ENCODE measurements around the gene MIOS. TPM values are rescaled to one million over a fixed set of nuclear protein-coding genes. Genes with fewer than 3 reads are reported as not detected.
A peak's percentile ranks its signal among the peaks of the same experiment; 100 is the strongest.

Gene MIOS
- total and polyA plus RNA-seq, 4 donors = 6.3 to 23.2 (median 19.5) TPM

DNA sequence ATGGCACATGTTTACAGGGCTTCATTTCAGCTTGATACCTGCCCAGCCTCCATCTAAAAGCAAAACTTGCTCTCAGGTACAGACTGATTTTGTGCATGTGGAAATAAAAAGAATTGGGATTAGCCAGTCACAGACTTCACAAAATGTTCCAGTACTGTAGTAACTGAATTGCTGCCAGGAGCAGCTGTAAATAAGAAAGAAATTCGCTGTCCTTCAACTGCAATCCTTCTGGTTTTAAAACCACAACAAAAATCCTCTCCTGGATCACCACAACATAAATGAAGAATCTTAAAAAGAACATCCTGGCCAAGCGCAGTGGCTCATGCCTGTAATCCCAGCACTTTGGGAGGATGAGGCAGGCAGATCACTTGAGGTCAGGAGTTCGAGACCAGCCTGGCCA is 3.9 kb upstream of the MIOS start:
- DNase-seq = no peak
- Histone ChIP-seq H3K9me3 (ENCODE audit: control insufficient read depth, low read length) (no peaks in the 10 kb centered on the region), H3K4me1 (ENCODE audit: control insufficient read depth in 1 of 2, insufficient read depth in 2 of 2, low read length in 2 of 2) (no peaks in the 10 kb centered on the region), H3K36me3 (ENCODE audit: control insufficient read depth in 1 of 2, insufficient read depth in 2 of 2, low read length in 1 of 2) (no peaks in the 10 kb centered on the region), H3K4me3 (ENCODE audit: low read length in 2 of 2) (no peak overlapping the region), H3K27ac (ENCODE audit: low read depth in 1 of 2, low read length in 2 of 2) (no peak overlapping the region), H3K27me3 (ENCODE audit: control insufficient read depth in 1 of 2, insufficient read depth in 2 of 2, low read length in 1 of 2) (no peaks in the 10 kb centered on the region)
- WGBS, 2 donors = 82 to 92% methylated on average over 3 of the region's 3 CpGs
- no peak for ATAC-seq (ENCODE audit: low FRiP score)
- intact Hi-C loops (cut with DNase I) = no loop called here

DNA sequence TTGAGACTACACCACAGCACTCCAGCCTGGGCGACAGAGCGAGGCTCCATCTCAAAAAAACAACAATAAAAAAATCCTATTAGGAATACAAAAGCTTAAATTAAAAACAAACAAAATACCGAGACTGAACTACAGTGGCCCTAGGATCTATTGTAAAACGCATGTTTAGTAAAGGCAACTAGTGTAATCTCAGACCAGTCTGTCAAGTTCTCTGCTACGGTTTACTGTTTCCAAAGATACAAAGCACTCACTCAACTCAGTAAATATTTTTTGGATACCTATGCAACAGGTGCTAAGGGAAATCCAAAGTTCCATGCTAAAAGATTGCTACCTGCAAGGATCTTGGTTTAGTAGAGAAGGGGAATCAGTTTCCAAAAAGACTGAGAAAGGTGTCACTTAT is 3.4 kb upstream of the MIOS start:
- H3K27ac ChIP-seq (ENCODE audit: low read depth in 1 of 2, low read length in 2 of 2) = no peak overlapping the region
- H3K27me3 ChIP-seq (ENCODE audit: control insufficient read depth in 1 of 2, insufficient read depth in 2 of 2, low read length in 1 of 2) = no peaks in the 10 kb centered on the region
- intact Hi-C loops (cut with DNase I) = no loop called here
- ATAC-seq (ENCODE audit: low FRiP score) (no peak), DNase-seq (no peak)
- 90% methylated on average over 5 of the region's 5 CpGs for WGBS, 2 donors
- H3K4me3 ChIP-seq (ENCODE audit: low read length in 2 of 2) = no peak overlapping the region
- H3K36me3 ChIP-seq (ENCODE audit: control insufficient read depth in 1 of 2, insufficient read depth in 2 of 2, low read length in 1 of 2) = no peaks in the 10 kb centered on the region
- H3K9me3 ChIP-seq (ENCODE audit: control insufficient read depth, low read length) = no peaks in the 10 kb centered on the region
- H3K4me1 ChIP-seq (ENCODE audit: control insufficient read depth in 1 of 2, insufficient read depth in 2 of 2, low read length in 2 of 2) = no peaks in the 10 kb centered on the region

GRCh38 chr7:7563813-7564212 is 2.9 kb upstream of the MIOS start:
- H3K36me3 ChIP-seq (ENCODE audit: control insufficient read depth in 1 of 2, insufficient read depth in 2 of 2, low read length in 1 of 2) = no peaks in the 10 kb centered on the region
- intact Hi-C loops (cut with DNase I) = no loop called here
- no peaks in the 10 kb centered on the region for H3K4me1 ChIP-seq (ENCODE audit: control insufficient read depth in 1 of 2, insufficient read depth in 2 of 2, low read length in 2 of 2)
- no peaks in the 10 kb centered on the region for H3K9me3 ChIP-seq (ENCODE audit: control insufficient read depth, low read length)
- ATAC-seq (ENCODE audit: low FRiP score) (no peak), DNase-seq (no peak)
- H3K4me3 ChIP-seq (ENCODE audit: low read length in 2 of 2) = no peak overlapping the region
- no peak overlapping the region for H3K27ac ChIP-seq (ENCODE audit: low read depth in 1 of 2, low read length in 2 of 2)
- no peaks in the 10 kb centered on the region for H3K27me3 ChIP-seq (ENCODE audit: control insufficient read depth in 1 of 2, insufficient read depth in 2 of 2, low read length in 1 of 2)

DNA sequence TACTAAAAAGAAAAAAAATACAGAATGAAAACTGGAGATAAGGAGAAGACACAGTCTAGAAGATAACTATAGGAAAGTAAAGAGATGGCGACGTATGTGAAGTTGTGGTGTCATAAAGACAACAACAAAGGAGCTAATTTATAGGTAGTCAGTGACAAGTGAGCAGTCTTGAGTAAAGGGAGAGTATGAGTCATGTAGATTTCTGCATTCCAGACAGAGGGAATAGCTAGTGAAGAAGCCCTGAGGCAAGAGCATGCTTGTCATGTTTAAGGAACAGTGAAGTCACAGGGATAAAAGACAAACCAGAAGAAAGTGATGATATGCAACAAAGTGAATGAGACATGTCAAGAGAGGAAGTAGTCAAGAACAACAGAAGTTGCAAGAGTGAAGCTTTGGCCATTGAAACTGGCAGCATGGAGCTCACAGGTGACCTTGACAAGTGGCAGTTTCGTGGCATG is 2.3 kb upstream of the MIOS start:
- intact Hi-C loops (cut with DNase I) = no loop called here
- Histone ChIP-seq H3K4me1 (ENCODE audit: control insufficient read depth in 1 of 2, insufficient read depth in 2 of 2, low read length in 2 of 2) (no peaks in the 10 kb centered on the region), H3K4me3 (ENCODE audit: low read length in 2 of 2) (no peak overlapping the region), H3K27me3 (ENCODE audit: control insufficient read depth in 1 of 2, insufficient read depth in 2 of 2, low read length in 1 of 2) (no peaks in the 10 kb centered on the region), H3K36me3 (ENCODE audit: control insufficient read depth in 1 of 2, insufficient read depth in 2 of 2, low read length in 1 of 2) (no peaks in the 10 kb centered on the region), H3K9me3 (ENCODE audit: control insufficient read depth, low read length) (no peaks in the 10 kb centered on the region), H3K27ac (ENCODE audit: low read depth in 1 of 2, low read length in 2 of 2) (no peak overlapping the region)
- 78 to 80% methylated on average over 3 of the region's 3 CpGs for WGBS, 2 donors
- DNase-seq (no peak), ATAC-seq (ENCODE audit: low FRiP score) (no peak)

DNA sequence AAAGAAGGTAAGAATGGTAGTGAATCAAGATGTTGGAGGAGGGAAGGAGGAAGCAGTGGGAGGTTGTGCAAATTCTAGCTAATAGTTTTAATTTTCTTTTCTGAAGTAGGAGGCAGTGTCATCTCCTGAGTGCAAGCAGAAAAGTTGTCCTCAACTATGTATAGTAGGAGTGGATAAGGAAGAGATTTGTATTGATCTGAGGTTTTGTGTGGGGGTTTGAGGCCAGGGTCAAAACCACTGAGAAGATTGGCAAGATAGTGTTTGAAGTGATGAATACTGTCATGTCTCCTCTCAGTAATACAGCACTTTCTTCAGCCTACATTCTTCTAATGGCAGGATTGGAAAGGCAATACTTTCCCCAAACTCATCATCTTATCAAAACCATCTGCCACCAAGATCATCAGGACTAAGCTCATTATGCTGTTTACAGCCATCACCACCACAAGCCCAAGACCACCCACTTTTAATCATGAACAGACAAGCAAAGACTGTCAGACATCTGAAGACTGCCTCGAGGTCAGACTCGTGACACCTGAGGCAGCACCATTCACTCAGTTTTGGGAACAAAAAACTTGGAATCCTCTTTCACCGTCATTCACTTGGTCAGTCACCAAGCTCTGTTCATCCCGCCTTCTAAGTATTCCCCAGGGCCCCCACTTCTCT is 1.5 kb upstream of the MIOS start:
- DNase-seq (no peak), ATAC-seq (ENCODE audit: low FRiP score) (no peak)
- Histone ChIP-seq H3K4me3 (ENCODE audit: low read length in 2 of 2) (no peak overlapping the region), H3K27ac (ENCODE audit: low read depth in 1 of 2, low read length in 2 of 2) (no peak overlapping the region), H3K9me3 (ENCODE audit: control insufficient read depth, low read length) (no peaks in the 10 kb centered on the region), H3K4me1 (ENCODE audit: control insufficient read depth in 1 of 2, insufficient read depth in 2 of 2, low read length in 2 of 2) (no peaks in the 10 kb centered on the region), H3K27me3 (ENCODE audit: control insufficient read depth in 1 of 2, insufficient read depth in 2 of 2, low read length in 1 of 2) (no peaks in the 10 kb centered on the region), H3K36me3 (ENCODE audit: control insufficient read depth in 1 of 2, insufficient read depth in 2 of 2, low read length in 1 of 2) (no peaks in the 10 kb centered on the region)
- intact Hi-C loops (cut with DNase I) = no loop called here
- WGBS, 2 donors = 94 to 97% methylated on average over 4 of the region's 4 CpGs

- 91% methylated on average over 26 of the region's 26 CpGs for WGBS, 2 donors
- Histone ChIP-seq H3K4me3 (ENCODE audit: low read length in 2 of 2) (peak overlapping the region; percentile 87 to 90), H3K36me3 (ENCODE audit: control insufficient read depth in 1 of 2, insufficient read depth in 2 of 2, low read length in 1 of 2) (no peaks in the 10 kb centered on the region), H3K9me3 (ENCODE audit: control insufficient read depth, low read length) (no peaks in the 10 kb centered on the region), H3K27me3 (ENCODE audit: control insufficient read depth in 1 of 2, insufficient read depth in 2 of 2, low read length in 1 of 2) (no peaks in the 10 kb centered on the region), H3K27ac (ENCODE audit: low read depth in 1 of 2, low read length in 2 of 2) (peak overlapping the region; percentile 62 to 88), H3K4me1 (ENCODE audit: control insufficient read depth in 1 of 2, insufficient read depth in 2 of 2, low read length in 2 of 2) (no peaks in the 10 kb centered on the region)
- intact Hi-C loops (cut with DNase I) = loop anchor here in 1 of 2 donors (2.0 kb wide), 1 partner anchor 75 kb away; the partner anchor contains the start of gene UMAD1
- peak; percentile 14 for ATAC-seq (ENCODE audit: low FRiP score)
- DNase-seq = peak in 1 of 2 donors; percentile 73
Measured at GRCh38 chr7:7565746-7566650, 686 bp upstream of the MIOS start.

GRCh38 chr7:7567898-7568531 is 1.3 kb downstream of the MIOS start:
- no peaks in the 10 kb centered on the region for H3K4me1 ChIP-seq (ENCODE audit: control insufficient read depth in 1 of 2, insufficient read depth in 2 of 2, low read length in 2 of 2)
- intact Hi-C loops (cut with DNase I) = loop anchor here in 1 of 2 donors (2.0 kb wide), 1 partner anchor 73 kb away; the partner anchor contains the start of gene UMAD1
- no peaks in the 10 kb centered on the region for H3K9me3 ChIP-seq (ENCODE audit: control insufficient read depth, low read length)
- H3K4me3 ChIP-seq (ENCODE audit: low read length in 2 of 2) = peak overlapping the region; percentile 87 to 90
- H3K27ac ChIP-seq (ENCODE audit: low read depth in 1 of 2, low read length in 2 of 2) = no peak overlapping the region
- WGBS, 2 donors = 53 to 62% methylated on average over 2 of the region's 2 CpGs
- H3K27me3 ChIP-seq (ENCODE audit: control insufficient read depth in 1 of 2, insufficient read depth in 2 of 2, low read length in 1 of 2) = no peaks in the 10 kb centered on the region
- DNase-seq (no peak), ATAC-seq (ENCODE audit: low FRiP score) (no peak)
- no peaks in the 10 kb centered on the region for H3K36me3 ChIP-seq (ENCODE audit: control insufficient read depth in 1 of 2, insufficient read depth in 2 of 2, low read length in 1 of 2)

DNA sequence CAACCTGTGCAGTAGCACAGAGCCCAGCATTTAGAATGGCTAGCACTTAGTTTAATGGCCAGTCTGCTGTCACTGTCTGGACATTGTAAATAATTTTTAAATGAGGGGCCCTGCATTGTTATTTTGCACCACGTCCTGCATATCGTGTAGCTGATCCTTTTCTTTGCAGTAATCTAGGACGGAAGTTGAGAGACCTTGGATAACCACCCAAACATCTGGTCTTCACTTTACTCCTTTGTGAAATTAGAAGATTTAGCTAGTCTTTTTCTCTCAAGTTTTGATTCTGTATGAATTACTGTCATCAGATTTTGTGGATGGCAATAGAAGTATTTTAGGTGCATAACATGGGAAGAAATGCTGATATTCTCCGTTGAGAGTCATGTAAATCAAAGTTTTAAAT is 1.9 kb downstream of the MIOS start:
- H3K9me3 ChIP-seq (ENCODE audit: control insufficient read depth, low read length) = no peaks in the 10 kb centered on the region
- H3K27ac ChIP-seq (ENCODE audit: low read depth in 1 of 2, low read length in 2 of 2) = no peak overlapping the region
- H3K36me3 ChIP-seq (ENCODE audit: control insufficient read depth in 1 of 2, insufficient read depth in 2 of 2, low read length in 1 of 2) = no peaks in the 10 kb centered on the region
- no peaks in the 10 kb centered on the region for H3K27me3 ChIP-seq (ENCODE audit: control insufficient read depth in 1 of 2, insufficient read depth in 2 of 2, low read length in 1 of 2)
- 88 to 90% methylated on average over 4 of the region's 4 CpGs for WGBS, 2 donors
- intact Hi-C loops (cut with DNase I) = no loop called here
- H3K4me3 ChIP-seq (ENCODE audit: low read length in 2 of 2) = no peak overlapping the region
- ATAC-seq (ENCODE audit: low FRiP score) = no peak
- no peaks in the 10 kb centered on the region for H3K4me1 ChIP-seq (ENCODE audit: control insufficient read depth in 1 of 2, insufficient read depth in 2 of 2, low read length in 2 of 2)
- DNase-seq = no peak
